ENCODE results near the gene ZNF518A.

ZNF518A gene, protein sequence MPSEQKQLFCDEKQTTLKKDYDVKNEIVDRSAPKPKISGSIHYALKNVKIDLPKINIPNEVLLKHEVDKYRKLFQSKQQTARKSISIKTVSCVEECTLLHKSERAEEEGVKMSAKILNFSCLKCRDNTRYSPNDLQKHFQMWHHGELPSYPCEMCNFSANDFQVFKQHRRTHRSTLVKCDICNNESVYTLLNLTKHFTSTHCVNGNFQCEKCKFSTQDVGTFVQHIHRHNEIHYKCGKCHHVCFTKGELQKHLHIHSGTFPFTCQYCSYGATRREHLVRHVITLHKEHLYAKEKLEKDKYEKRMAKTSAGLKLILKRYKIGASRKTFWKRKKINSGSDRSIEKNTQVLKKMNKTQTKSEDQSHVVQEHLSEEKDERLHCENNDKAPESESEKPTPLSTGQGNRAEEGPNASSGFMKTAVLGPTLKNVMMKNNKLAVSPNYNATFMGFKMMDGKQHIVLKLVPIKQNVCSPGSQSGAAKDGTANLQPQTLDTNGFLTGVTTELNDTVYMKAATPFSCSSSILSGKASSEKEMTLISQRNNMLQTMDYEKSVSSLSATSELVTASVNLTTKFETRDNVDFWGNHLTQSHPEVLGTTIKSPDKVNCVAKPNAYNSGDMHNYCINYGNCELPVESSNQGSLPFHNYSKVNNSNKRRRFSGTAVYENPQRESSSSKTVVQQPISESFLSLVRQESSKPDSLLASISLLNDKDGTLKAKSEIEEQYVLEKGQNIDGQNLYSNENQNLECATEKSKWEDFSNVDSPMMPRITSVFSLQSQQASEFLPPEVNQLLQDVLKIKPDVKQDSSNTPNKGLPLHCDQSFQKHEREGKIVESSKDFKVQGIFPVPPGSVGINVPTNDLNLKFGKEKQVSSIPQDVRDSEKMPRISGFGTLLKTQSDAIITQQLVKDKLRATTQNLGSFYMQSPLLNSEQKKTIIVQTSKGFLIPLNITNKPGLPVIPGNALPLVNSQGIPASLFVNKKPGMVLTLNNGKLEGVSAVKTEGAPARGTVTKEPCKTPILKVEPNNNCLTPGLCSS (N-terminal part only)

GRCh38 chr10:96129387-96130325 lies at the start of gene ZNF518A:
Gene ZNF518A, plus strand, starts transcription at chr10:96130297. Its CDS starts 26,026 bp downstream, at chr10:96156323.
- peak within 1 kb of the TSS; percentile 91 for H3K4me3 Mint-ChIP-seq
- H3K4me1 Mint-ChIP-seq (ENCODE audit: low read depth): peaks cover 24% of the 10 kb centered on the region
- peak within 1 kb of the TSS; percentile 98 for H3K27ac Mint-ChIP-seq
- peaks cover 17% of the 10 kb centered on the region for H3K9me3 Mint-ChIP-seq
- peaks cover 28% of the 10 kb centered on the region for H3K36me3 Mint-ChIP-seq (ENCODE audit: low read depth)
- H3K27me3 Mint-ChIP-seq (ENCODE audit: low read depth): peaks cover 17% of the 10 kb centered on the region
- DNase-seq (ENCODE audit: low spot score): peak; percentile 90

- H3K27me3 Mint-ChIP-seq (ENCODE audit: low read depth): no peaks in the 10 kb centered on the region
- H3K4me1 Mint-ChIP-seq (ENCODE audit: low read depth): peaks cover 8% of the 10 kb centered on the region
- no peaks in the 10 kb centered on the region for H3K9me3 Mint-ChIP-seq
- H3K27ac Mint-ChIP-seq: no peak overlapping the region
- no peak overlapping the region for H3K4me3 Mint-ChIP-seq
- peaks cover 4% of the 10 kb centered on the region for H3K36me3 Mint-ChIP-seq (ENCODE audit: low read depth)
- no peak for DNase-seq (ENCODE audit: low spot score)
These were observed 47.9 kb upstream of the ZNF518A start for GRCh38 chr10:96082153-96082552.

GRCh38 chr10:96082748-96083147 lies 47.3 kb upstream of the ZNF518A start:
- no peak overlapping the region for H3K27ac Mint-ChIP-seq
- H3K9me3 Mint-ChIP-seq: no peaks in the 10 kb centered on the region
- DNase-seq (ENCODE audit: low spot score): no peak
- H3K4me3 Mint-ChIP-seq: no peak overlapping the region
- no peaks in the 10 kb centered on the region for H3K27me3 Mint-ChIP-seq (ENCODE audit: low read depth)
- peaks cover 10% of the 10 kb centered on the region for H3K36me3 Mint-ChIP-seq (ENCODE audit: low read depth)
- H3K4me1 Mint-ChIP-seq (ENCODE audit: low read depth): peaks cover 8% of the 10 kb centered on the region

GRCh38 chr10:96089116-96089515 lies 41.0 kb upstream of the ZNF518A start:
- Mint-ChIP-seq H3K9me3 (peaks cover 6% of the 10 kb centered on the region), H3K27ac (peak overlapping the region; percentile 99), H3K4me1 (ENCODE audit: low read depth) (peaks cover 11% of the 10 kb centered on the region), H3K36me3 (ENCODE audit: low read depth) (peaks cover 17% of the 10 kb centered on the region), H3K4me3 (peak overlapping the region; percentile 95), H3K27me3 (ENCODE audit: low read depth) (peaks cover 20% of the 10 kb centered on the region)
- no peak for DNase-seq (ENCODE audit: low spot score)

DNA sequence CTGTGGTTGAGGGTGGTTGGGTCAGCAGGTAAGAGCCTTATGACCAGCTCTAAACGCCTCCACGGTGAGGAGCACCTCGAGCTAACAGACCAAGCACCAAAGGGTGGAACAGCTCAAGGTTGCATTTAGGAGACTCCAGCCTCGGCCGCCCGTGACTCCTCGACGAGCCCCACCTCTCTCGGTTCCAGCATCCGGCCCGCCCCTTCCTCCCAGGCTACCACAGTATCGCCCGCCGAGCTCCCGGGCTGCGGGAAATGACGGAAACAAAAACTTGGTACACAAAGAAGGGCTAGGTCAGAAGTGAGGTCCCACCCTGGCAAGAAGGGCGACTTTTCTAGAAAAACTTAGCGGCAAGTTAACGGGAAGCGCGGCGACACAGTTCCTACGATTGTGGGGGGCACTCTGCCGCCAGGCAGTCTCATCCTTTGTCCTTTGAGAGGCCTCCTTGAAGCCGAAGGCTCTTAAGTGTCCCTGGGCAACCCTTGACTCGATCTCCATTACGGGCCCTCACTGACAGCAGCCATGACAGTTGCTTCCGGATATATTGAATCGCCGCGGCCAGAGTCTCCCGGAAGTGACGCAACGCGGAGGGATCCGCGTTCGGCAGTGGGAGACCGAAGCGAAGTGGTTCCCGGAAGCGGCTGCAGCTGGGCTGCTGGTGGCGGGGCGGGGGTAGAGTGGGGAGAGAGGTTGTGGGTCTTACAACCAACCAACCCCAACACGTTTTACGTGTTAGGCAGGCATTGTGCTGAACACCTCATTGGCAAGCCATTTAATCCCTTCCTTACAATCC lies 40.2 kb upstream of the ZNF518A start:
- Mint-ChIP-seq H3K27me3 (ENCODE audit: low read depth) (peaks cover 25% of the 10 kb centered on the region), H3K4me1 (ENCODE audit: low read depth) (peaks cover 11% of the 10 kb centered on the region), H3K36me3 (ENCODE audit: low read depth) (peaks cover 17% of the 10 kb centered on the region), H3K4me3 (peak overlapping the region; percentile 95), H3K9me3 (peaks cover 6% of the 10 kb centered on the region), H3K27ac (peak overlapping the region; percentile 99)
- peak; percentile 91 for DNase-seq (ENCODE audit: low spot score)

GRCh38 chr10:96090463-96090800 lies 39.7 kb upstream of the ZNF518A start:
- Mint-ChIP-seq H3K4me3 (peak overlapping the region; percentile 95), H3K36me3 (ENCODE audit: low read depth) (peaks cover 17% of the 10 kb centered on the region), H3K9me3 (peaks cover 6% of the 10 kb centered on the region), H3K4me1 (ENCODE audit: low read depth) (peaks cover 11% of the 10 kb centered on the region), H3K27ac (peak overlapping the region; percentile 99), H3K27me3 (ENCODE audit: low read depth) (peaks cover 31% of the 10 kb centered on the region)
- no peak for DNase-seq (ENCODE audit: low spot score)

- H3K27ac Mint-ChIP-seq: no peak overlapping the region
- H3K4me1 Mint-ChIP-seq (ENCODE audit: low read depth): peaks cover 11% of the 10 kb centered on the region
- H3K27me3 Mint-ChIP-seq (ENCODE audit: low read depth): peaks cover 50% of the 10 kb centered on the region
- H3K4me3 Mint-ChIP-seq: no peak overlapping the region
- H3K9me3 Mint-ChIP-seq: peaks cover 6% of the 10 kb centered on the region
- H3K36me3 Mint-ChIP-seq (ENCODE audit: low read depth): peaks cover 11% of the 10 kb centered on the region
- DNase-seq (ENCODE audit: low spot score): no peak
These were observed 36.9 kb upstream of the ZNF518A start for GRCh38 chr10:96092999-96093767.

- peaks cover 6% of the 10 kb centered on the region for H3K9me3 Mint-ChIP-seq
- peaks cover 11% of the 10 kb centered on the region for H3K4me1 Mint-ChIP-seq (ENCODE audit: low read depth)
- H3K4me3 Mint-ChIP-seq: no peak overlapping the region
- peaks cover 11% of the 10 kb centered on the region for H3K36me3 Mint-ChIP-seq (ENCODE audit: low read depth)
- peaks cover 53% of the 10 kb centered on the region for H3K27me3 Mint-ChIP-seq (ENCODE audit: low read depth)
- no peak for DNase-seq (ENCODE audit: low spot score)
- no peak overlapping the region for H3K27ac Mint-ChIP-seq
These were observed 36.1 kb upstream of the ZNF518A start for GRCh38 chr10:96093948-96094347.

DNA sequence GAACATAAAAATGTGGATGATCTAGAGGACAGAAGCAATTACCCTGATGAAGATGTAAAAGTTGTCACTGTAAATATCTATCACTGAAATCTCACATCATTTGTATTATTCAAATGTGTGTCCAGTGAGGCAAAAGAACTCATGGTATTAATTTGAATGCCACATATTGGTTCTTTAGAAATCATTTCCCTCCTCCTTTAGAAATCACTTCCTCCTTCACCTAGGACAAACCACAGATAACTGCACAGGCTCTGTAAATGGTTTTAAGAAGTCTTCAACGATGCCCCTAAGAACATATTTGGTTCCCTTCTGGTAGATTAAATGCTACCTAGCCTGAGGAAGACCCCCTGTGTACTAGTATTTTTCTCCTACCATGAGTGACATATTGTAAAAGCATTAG lies 33.1 kb upstream of the ZNF518A start:
- Mint-ChIP-seq H3K4me3 (no peak overlapping the region), H3K27me3 (ENCODE audit: low read depth) (peaks cover 74% of the 10 kb centered on the region), H3K9me3 (no peaks in the 10 kb centered on the region)

DNA sequence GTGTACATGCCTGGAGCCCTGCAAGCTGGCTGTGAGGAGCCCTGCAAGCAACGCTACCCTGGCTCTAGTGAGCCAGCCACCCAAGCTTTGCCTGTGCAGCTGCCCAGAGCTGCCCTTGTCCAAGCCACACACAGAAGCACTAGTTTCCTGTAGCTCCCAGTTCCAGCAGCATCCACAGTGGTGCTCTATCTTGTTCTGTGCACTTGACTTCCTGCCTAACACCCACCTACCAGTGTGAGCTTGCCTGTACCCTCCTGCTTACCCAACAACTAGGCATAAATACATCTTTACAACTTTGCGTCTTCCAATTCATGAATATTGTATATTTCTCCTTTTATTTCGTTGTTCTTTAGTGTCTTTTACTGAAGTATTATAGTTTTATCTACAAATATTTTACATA lies 32.2 kb upstream of the ZNF518A start:
- Mint-ChIP-seq H3K36me3 (ENCODE audit: low read depth) (no peaks in the 10 kb centered on the region), H3K27ac (no peak overlapping the region), H3K27me3 (ENCODE audit: low read depth) (peaks cover 71% of the 10 kb centered on the region), H3K9me3 (no peaks in the 10 kb centered on the region), H3K4me1 (ENCODE audit: low read depth) (no peaks in the 10 kb centered on the region), H3K4me3 (no peak overlapping the region)
- DNase-seq (ENCODE audit: low spot score): no peak

More for the DNA sequence above, 33.1 kb upstream of the ZNF518A start:
- DNase-seq (ENCODE audit: low spot score): no peak
- H3K27ac Mint-ChIP-seq: no peak overlapping the region
- H3K36me3 Mint-ChIP-seq (ENCODE audit: low read depth): no peaks in the 10 kb centered on the region
- H3K4me1 Mint-ChIP-seq (ENCODE audit: low read depth): no peaks in the 10 kb centered on the region

GRCh38 chr10:96107623-96108038 lies 22.5 kb upstream of the ZNF518A start:
- Mint-ChIP-seq H3K27ac (no peak overlapping the region), H3K4me3 (no peak overlapping the region), H3K36me3 (ENCODE audit: low read depth) (no peaks in the 10 kb centered on the region), H3K9me3 (peaks cover 10% of the 10 kb centered on the region), H3K27me3 (ENCODE audit: low read depth) (peaks cover 65% of the 10 kb centered on the region), H3K4me1 (ENCODE audit: low read depth) (peaks cover 4% of the 10 kb centered on the region)
- no peak for DNase-seq (ENCODE audit: low spot score)

DNA sequence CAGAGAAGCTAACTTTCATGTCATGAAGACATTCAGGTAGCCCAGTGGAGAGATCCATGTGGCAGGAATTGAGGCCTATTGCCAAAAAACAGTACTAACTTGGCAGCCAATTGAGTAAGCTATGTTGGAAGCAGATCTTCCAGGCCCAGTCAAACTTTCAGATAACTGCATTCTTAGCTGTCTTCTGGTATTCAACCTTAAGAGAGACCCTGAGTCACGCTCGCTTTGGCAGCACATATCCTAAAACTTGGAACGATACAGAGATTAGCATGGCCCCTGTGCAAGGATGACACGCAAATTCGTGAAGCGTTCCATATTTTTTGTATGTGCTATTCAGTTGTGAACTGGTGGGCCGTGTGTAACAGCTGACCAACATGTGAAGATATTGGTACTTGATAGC lies 17.6 kb upstream of the ZNF518A start:
- Mint-ChIP-seq H3K36me3 (ENCODE audit: low read depth) (no peaks in the 10 kb centered on the region), H3K4me1 (ENCODE audit: low read depth) (peaks cover 4% of the 10 kb centered on the region), H3K4me3 (no peak overlapping the region), H3K9me3 (peaks cover 10% of the 10 kb centered on the region), H3K27me3 (ENCODE audit: low read depth) (peaks cover 67% of the 10 kb centered on the region), H3K27ac (no peak overlapping the region)
- DNase-seq (ENCODE audit: low spot score): no peak
